K562 (cell line): ENCODE data around the gene CEP170. TPM values are rescaled to one million over a fixed set of nuclear protein-coding genes. Genes with fewer than 3 reads are reported as not detected.

Source experiments
- ATF1 ChIP-seq, 2 experiments: fragments of 450-650 bp in 1 of 2; IDR thresholded peaks; 2 replicates each; pipeline ENCODE4 v1.6.1; 2016; ENCODE audit warnings: missing compliant biosample characterization in 1 of 2, missing genetic modification characterization in 1 of 2
- BACH1 ChIP-seq: fragments of 200-800 bp; sonication (Bioruptor generic); IDR thresholded peaks from 2 replicates; pipeline ENCODE4 v1.6.1; 2016; ENCODE audit warnings: missing genetic modification characterization, missing compliant biosample characterization
- DEAF1 ChIP-seq: fragments of 450-650 bp; formaldehyde crosslinking; IDR thresholded peaks from 2 replicates; pipeline ENCODE4 v1.4.0; 2020; ENCODE audit warnings: mild to moderate bottlenecking, moderate library complexity
- MCM3 ChIP-seq: fragments of 450-650 bp; IDR thresholded peaks from 2 replicates; pipeline ENCODE4 v1.6.1; 2016
- MLLT1 ChIP-seq, 2 experiments: fragments of 450-650 bp; IDR thresholded peaks; 2 replicates each; pipeline ENCODE4 v1.6.1; 2016
- NONO ChIP-seq, 2 experiments: fragments of 200-400 bp in 1 of 2; fragments of 450-650 bp in 1 of 2; formaldehyde crosslinking in 1 of 2; IDR thresholded peaks; 2 replicates each; pipeline ENCODE4 v1.6.1; 2017; ENCODE audit warnings: low read depth in 2 of 2, mild to moderate bottlenecking in 2 of 2, moderate library complexity in 2 of 2, low read length in 1 of 2
- NR1H2 ChIP-seq: sonication (generic); formaldehyde crosslinking; IDR thresholded peaks from 2 replicates; pipeline ENCODE4 v1.4.0; 2020; ENCODE audit warnings: mild to moderate bottlenecking, missing genetic modification reagents
- NR2C1 ChIP-seq, 2 experiments: fragments of 450-650 bp; IDR thresholded peaks; 2 replicates each; pipeline ENCODE4 v1.6.1; 2017; ENCODE audit warnings: mild to moderate bottlenecking in 2 of 2, antibody characterized with exemption in 1 of 2, inconsistent platforms in 1 of 2, missing compliant biosample characterization in 1 of 2, missing genetic modification characterization in 1 of 2
- POU5F1 ChIP-seq: fragments of 150-350 bp; IDR thresholded peaks from 2 replicates; pipeline ENCODE4 v1.6.1; 2014; ENCODE audit warnings: borderline replicate concordance, low read length, low read depth, mild to moderate bottlenecking; ENCODE audit not compliant: partially characterized antibody
- SMAD4 ChIP-seq: fragments of 250-450 bp; sonication (Bioruptor Pico); conservative IDR thresholded peaks from 2 replicates; pipeline ENCODE4 v1.8.0; 2021; ENCODE audit warnings: inconsistent platforms, mild to moderate bottlenecking, moderate library complexity
- SMARCC2 ChIP-seq: fragments of 450-650 bp; IDR thresholded peaks from 2 replicates; pipeline ENCODE4 v1.6.1; 2017; ENCODE audit warnings: antibody characterized with exemption, moderate library complexity, mild to moderate bottlenecking, low read depth
- ZBTB17 ChIP-seq: fragments of 450-650 bp; formaldehyde crosslinking; IDR thresholded peaks from 2 replicates; pipeline ENCODE4 v1.4.0; 2020; ENCODE audit warnings: mild to moderate bottlenecking
- ZNF12 ChIP-seq: sonication (generic); formaldehyde crosslinking; IDR thresholded peaks from 2 replicates; pipeline ENCODE4 v1.4.0; 2020; ENCODE audit warnings: mild to moderate bottlenecking, missing genetic modification reagents
- ZNF354B ChIP-seq: fragments of 250-450 bp; sonication (Bioruptor Pico); IDR thresholded peaks from 2 replicates; pipeline ENCODE4 v1.4.0; 2020
- polyA plus RNA-seq, 8 experiments: library from polyadenylated mRNA; depleted of rRNA in 4 of 8; stranded (reverse) in 5 of 8; unstranded in 3 of 8; fragments of >200 nt; fragmentation: Nextera tagmentation in 2 of 8; fragmentation: Illumina TruSeq in 1 of 8; extraction: Ambion mirVana in 2 of 8; extraction: Trizol in 1 of 8; gene quantifications; 2 replicates each; pipeline versions ENCODE4 v1.2.1 to v1.2.3, GENCODE V29; 2011 to 2014; ENCODE audit warnings: inconsistent platforms in 1 of 8, missing spikeins in 1 of 8
- total RNA-seq, 7 experiments: library from RNA; depleted of rRNA in 6 of 7; stranded (reverse); fragments of >200 nt in 6 of 7; fragmentation: Illumina TruSeq in 2 of 7; extraction: Trizol in 2 of 7; gene quantifications; 2 replicates each; pipeline versions ENCODE4 v1.2.1 to v1.2.3, GENCODE V29; 2011 to 2021; ENCODE audit warnings: low replicate concordance in 1 of 7
- TF ChIP-seq, protein P1 (sequence below): fragments of 450-650 bp; IDR thresholded peaks from 2 replicates; pipeline ENCODE4 v1.6.1; 2017; ENCODE audit warnings: antibody characterized with exemption
- TF ChIP-seq, protein P2 (sequence below): fragments of 450-650 bp; IDR thresholded peaks from 2 replicates; pipeline ENCODE4 v1.7.1; 2018; ENCODE audit warnings: mild to moderate bottlenecking, low read depth; ENCODE audit not compliant: partially characterized antibody
- TF ChIP-seq, protein P3 (sequence below): fragments of 450-650 bp; formaldehyde crosslinking; IDR thresholded peaks from 2 replicates; pipeline ENCODE4 v1.4.0; 2020; ENCODE audit warnings: mild to moderate bottlenecking, mixed read lengths

The CEP170 gene
- total and polyA plus RNA-seq, 9 of the 15 experiments (the other 6 are each of a cell fraction or from before 2014, with no cell fraction given), result 22.6 to 110 (median 68.5) TPM

GRCh38 chr1:243255791-243256512 is 871 bp upstream of the CEP170 start, which contains the start of gene SDCCAG8 (continued):
- no peak for TF ChIP-seq NR2C1 (IDR thresholded peaks at IDR 0.05)
- peak; percentile 47 for TF ChIP-seq NR2C1 (tag; IDR thresholded peaks at IDR 0.05)
- no peak for TF ChIP-seq NONO (IDR thresholded peaks at IDR 0.05; ENCODE audit: low read depth in 2 of 2, low read length in 1 of 2)
- TF ChIP-seq, protein P1, sequence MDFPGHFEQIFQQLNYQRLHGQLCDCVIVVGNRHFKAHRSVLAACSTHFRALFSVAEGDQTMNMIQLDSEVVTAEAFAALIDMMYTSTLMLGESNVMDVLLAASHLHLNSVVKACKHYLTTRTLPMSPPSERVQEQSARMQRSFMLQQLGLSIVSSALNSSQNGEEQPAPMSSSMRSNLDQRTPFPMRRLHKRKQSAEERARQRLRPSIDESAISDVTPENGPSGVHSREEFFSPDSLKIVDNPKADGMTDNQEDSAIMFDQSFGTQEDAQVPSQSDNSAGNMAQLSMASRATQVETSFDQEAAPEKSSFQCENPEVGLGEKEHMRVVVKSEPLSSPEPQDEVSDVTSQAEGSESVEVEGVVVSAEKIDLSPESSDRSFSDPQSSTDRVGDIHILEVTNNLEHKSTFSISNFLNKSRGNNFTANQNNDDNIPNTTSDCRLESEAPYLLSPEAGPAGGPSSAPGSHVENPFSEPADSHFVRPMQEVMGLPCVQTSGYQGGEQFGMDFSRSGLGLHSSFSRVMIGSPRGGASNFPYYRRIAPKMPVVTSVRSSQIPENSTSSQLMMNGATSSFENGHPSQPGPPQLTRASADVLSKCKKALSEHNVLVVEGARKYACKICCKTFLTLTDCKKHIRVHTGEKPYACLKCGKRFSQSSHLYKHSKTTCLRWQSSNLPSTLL, result no peak
- no peak for TF ChIP-seq SMARCC2
- no peak for TF ChIP-seq POU5F1
- TF ChIP-seq, protein P2, sequence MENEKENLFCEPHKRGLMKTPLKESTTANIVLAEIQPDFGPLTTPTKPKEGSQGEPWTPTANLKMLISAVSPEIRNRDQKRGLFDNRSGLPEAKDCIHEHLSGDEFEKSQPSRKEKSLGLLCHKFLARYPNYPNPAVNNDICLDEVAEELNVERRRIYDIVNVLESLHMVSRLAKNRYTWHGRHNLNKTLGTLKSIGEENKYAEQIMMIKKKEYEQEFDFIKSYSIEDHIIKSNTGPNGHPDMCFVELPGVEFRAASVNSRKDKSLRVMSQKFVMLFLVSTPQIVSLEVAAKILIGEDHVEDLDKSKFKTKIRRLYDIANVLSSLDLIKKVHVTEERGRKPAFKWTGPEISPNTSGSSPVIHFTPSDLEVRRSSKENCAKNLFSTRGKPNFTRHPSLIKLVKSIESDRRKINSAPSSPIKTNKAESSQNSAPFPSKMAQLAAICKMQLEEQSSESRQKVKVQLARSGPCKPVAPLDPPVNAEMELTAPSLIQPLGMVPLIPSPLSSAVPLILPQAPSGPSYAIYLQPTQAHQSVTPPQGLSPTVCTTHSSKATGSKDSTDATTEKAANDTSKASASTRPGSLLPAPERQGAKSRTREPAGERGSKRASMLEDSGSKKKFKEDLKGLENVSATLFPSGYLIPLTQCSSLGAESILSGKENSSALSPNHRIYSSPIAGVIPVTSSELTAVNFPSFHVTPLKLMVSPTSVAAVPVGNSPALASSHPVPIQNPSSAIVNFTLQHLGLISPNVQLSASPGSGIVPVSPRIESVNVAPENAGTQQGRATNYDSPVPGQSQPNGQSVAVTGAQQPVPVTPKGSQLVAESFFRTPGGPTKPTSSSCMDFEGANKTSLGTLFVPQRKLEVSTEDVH, result no peak
- no peak for TF ChIP-seq MCM3
- TF ChIP-seq ZBTB17 (CRISPR knock-in tag), result peak; percentile 86
- TF ChIP-seq ATF1 (CRISPR knock-in tag; IDR thresholded peaks at IDR 0.05), result no peak
- no peak for TF ChIP-seq ATF1 (tag; IDR thresholded peaks at IDR 0.05)
- TF ChIP-seq DEAF1 (CRISPR knock-in tag), result no peak
- TF ChIP-seq ZNF12, result peak; percentile 63; the same call in 1 of the 2 replicates
- TF ChIP-seq NR1H2 (CRISPR knock-in tag), result 0 out of 2 replicates have a peak, but pooled peaks have one; percentile 54
- TF ChIP-seq SMAD4 (CRISPR knock-in tag), result peak; percentile 60
- TF ChIP-seq, protein P3, sequence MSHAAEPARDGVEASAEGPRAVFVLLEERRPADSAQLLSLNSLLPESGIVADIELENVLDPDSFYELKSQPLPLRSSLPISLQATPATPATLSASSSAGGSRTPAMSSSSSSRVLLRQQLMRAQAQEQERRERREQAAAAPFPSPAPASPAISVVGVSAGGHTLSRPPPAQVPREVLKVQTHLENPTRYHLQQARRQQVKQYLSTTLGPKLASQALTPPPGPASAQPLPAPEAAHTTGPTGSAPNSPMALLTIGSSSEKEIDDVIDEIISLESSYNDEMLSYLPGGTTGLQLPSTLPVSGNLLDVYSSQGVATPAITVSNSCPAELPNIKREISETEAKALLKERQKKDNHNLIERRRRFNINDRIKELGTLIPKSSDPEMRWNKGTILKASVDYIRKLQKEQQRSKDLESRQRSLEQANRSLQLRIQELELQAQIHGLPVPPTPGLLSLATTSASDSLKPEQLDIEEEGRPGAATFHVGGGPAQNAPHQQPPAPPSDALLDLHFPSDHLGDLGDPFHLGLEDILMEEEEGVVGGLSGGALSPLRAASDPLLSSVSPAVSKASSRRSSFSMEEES, result peak; percentile 19; the same call in 1 of the 2 replicates
- no peak for TF ChIP-seq ZNF354B (CRISPR knock-in tag)
- TF ChIP-seq MLLT1 (IDR thresholded peaks at IDR 0.05), result peak in 1 of 2 experiments; percentile 14; a peak in 2 of 4 replicates
- TF ChIP-seq BACH1 (tag), result 0 out of 2 replicates have a peak, but pooled peaks have one; percentile 9
